ENCODE results near the gene KDM7A.
"Not testable (repeated sequence)": the region's sequence is repeated elsewhere in the genome, so short reads cannot be mapped to it uniquely, and the experiment has no call there.

KDM7A gene

GRCh38 chr7:140211698-140212097 lies 34.9 kb upstream of the KDM7A start:
- ChIA-PET POLR2A (no interaction called here), CTCF (no interaction called here)
- no peak for TF ChIP-seq CTCF (IDR thresholded peaks at IDR 0.05; ENCODE audit: control extremely low read depth, extremely low read depth, low read depth, missing control alignments)
- no peak for DNase-seq (ENCODE audit: extremely low spot score)

GRCh38 chr7:140209866-140210609 lies 33.3 kb upstream of the KDM7A start:
- POLR2A ChIA-PET: no interaction called here
- peak; percentile 88 for DNase-seq (ENCODE audit: extremely low spot score)
- CTCF ChIA-PET: interaction anchor here (1.5 kb wide), 1 partner anchor 50 kb away, joined by 5 read pairs; no protein-coding TSS in a partner anchor
- no peak for TF ChIP-seq CTCF (IDR thresholded peaks at IDR 0.05; ENCODE audit: control extremely low read depth, extremely low read depth, low read depth, missing control alignments)

GRCh38 chr7:140206616-140207389 lies 30.0 kb upstream of the KDM7A start:
- TF ChIP-seq CTCF (IDR thresholded peaks at IDR 0.05; ENCODE audit: control extremely low read depth, extremely low read depth, low read depth, missing control alignments): no peak
- no peak for DNase-seq (ENCODE audit: extremely low spot score)
- POLR2A ChIA-PET: no interaction called here
- CTCF ChIA-PET: interaction anchor here (1.6 kb wide), 1 partner anchor 9 kb away, joined by 7 read pairs; no protein-coding TSS in a partner anchor

- DNase-seq (ENCODE audit: extremely low spot score): no peak
- TF ChIP-seq CTCF (IDR thresholded peaks at IDR 0.05; ENCODE audit: control extremely low read depth, extremely low read depth, low read depth, missing control alignments): no peak
- ChIA-PET CTCF (interaction anchor here (1.8 kb wide), 1 partner anchor 28 kb away, joined by 4 read pairs; the partner anchor contains the start of gene KDM7A), POLR2A (no interaction called here)
Measured at GRCh38 chr7:140205600-140205999, 28.8 kb upstream of the KDM7A start.

- no peak for DNase-seq (ENCODE audit: extremely low spot score)
- ChIA-PET CTCF (interaction anchor here (0.8 kb wide), 1 partner anchor 21 kb away, joined by 3 read pairs; no protein-coding TSS in a partner anchor), POLR2A (no interaction called here)
- TF ChIP-seq CTCF (IDR thresholded peaks at IDR 0.05; ENCODE audit: control extremely low read depth, extremely low read depth, low read depth, missing control alignments): no peak
Measured at GRCh38 chr7:140203556-140203955, 26.8 kb upstream of the KDM7A start.

- POLR2A ChIA-PET: not testable (repeated sequence)
- CTCF ChIA-PET: interaction anchor here (0.8 kb wide), 1 partner anchor 21 kb away, joined by 3 read pairs; no protein-coding TSS in a partner anchor
Measured at GRCh38 chr7:140202942-140203341, 26.2 kb upstream of the KDM7A start.

GRCh38 chr7:140201393-140201792 lies 24.6 kb upstream of the KDM7A start:
- CTCF ChIA-PET: interaction anchor here (1.2 kb wide), 1 partner anchor 8 kb away, joined by 3 read pairs; no protein-coding TSS in a partner anchor
- TF ChIP-seq CTCF (IDR thresholded peaks at IDR 0.05; ENCODE audit: control extremely low read depth, extremely low read depth, low read depth, missing control alignments): no peak
- POLR2A ChIA-PET: no interaction called here
- DNase-seq (ENCODE audit: extremely low spot score): no peak

More at GRCh38 chr7:140202942-140203341, 26.2 kb upstream of the KDM7A start:
- not testable (repeated sequence) for DNase-seq (ENCODE audit: extremely low spot score)

Measured in GM10248 (cell line).